Measurements from ENCODE around the gene TMPRSS3.

The TMPRSS3 gene

GRCh38 chr21:42387164-42387563, 8.7 kb downstream of the TMPRSS3 start:
- no peak for DNase-seq

- DNase-seq: no peak
Observed at GRCh38 chr21:42386034-42386591, 9.7 kb downstream of the TMPRSS3 start.

GRCh38 chr21:42385619-42386018, 10.2 kb downstream of the TMPRSS3 start:
- DNase-seq: no peak

- DNase-seq: no peak
Observed at GRCh38 chr21:42384989-42385388, 10.9 kb downstream of the TMPRSS3 start.

GRCh38 chr21:42384156-42384945, 11.5 kb downstream of the TMPRSS3 start:
- no peak for DNase-seq

GRCh38 chr21:42383331-42383730, 12.5 kb downstream of the TMPRSS3 start:
- DNase-seq: no peak

- no peak for DNase-seq
Observed at GRCh38 chr21:42382915-42383314, 12.9 kb downstream of the TMPRSS3 start.

GRCh38 chr21:42381347-42381984, 14.4 kb downstream of the TMPRSS3 start:
- DNase-seq: peak; percentile 56

- DNase-seq: no peak
Observed at GRCh38 chr21:42379426-42380215, 16.2 kb downstream of the TMPRSS3 start.

- DNase-seq: no peak
Observed at GRCh38 chr21:42378418-42378817, 17.4 kb downstream of the TMPRSS3 start.

- DNase-seq: no peak
Observed at GRCh38 chr21:42377951-42378340, 17.9 kb downstream of the TMPRSS3 start.

- no peak for DNase-seq
Observed at GRCh38 chr21:42377211-42377950, 18.5 kb downstream of the TMPRSS3 start.

- DNase-seq: no peak
Observed at GRCh38 chr21:42376338-42376982, 19.4 kb downstream of the TMPRSS3 start.

- no peak for DNase-seq
Observed at GRCh38 chr21:42375966-42376337, 19.9 kb downstream of the TMPRSS3 start.

- no peak for DNase-seq
Observed at GRCh38 chr21:42375506-42375905, 20.3 kb downstream of the TMPRSS3 start.

- no peak for DNase-seq
Observed at GRCh38 chr21:42374864-42375499, 20.9 kb downstream of the TMPRSS3 start.

GRCh38 chr21:42374457-42374856, 21.4 kb downstream of the TMPRSS3 start:
- no peak for DNase-seq

- DNase-seq: no peak
Observed at GRCh38 chr21:42373908-42374455, 21.9 kb downstream of the TMPRSS3 start.

GRCh38 chr21:42373196-42373907, 22.5 kb downstream of the TMPRSS3 start:
- DNase-seq: no peak

GRCh38 chr21:42370894-42371654, 24.8 kb downstream of the TMPRSS3 start:
- no peak for DNase-seq

All from NCI-H1105 treated with DMSO at 0.1 percent for 48 hours (cell line).